T-helper 1 cell (primary cell): ENCODE measurements around the gene SCRT2.

Experiments used
- DNase-seq, 5 donors: peaks; one replicate each; pipeline ENCODE4 v3.0.0-alpha.2; 2012 to 2020

Gene SCRT2

GRCh38 chr20:625360-625932, 50.2 kb downstream of the SCRT2 start:
- DNase-seq = no peak

GRCh38 chr20:623704-624103, 51.9 kb downstream of the SCRT2 start:
- DNase-seq = no peak

GRCh38 chr20:623021-623420, 52.6 kb downstream of the SCRT2 start:
- DNase-seq = no peak

GRCh38 chr20:622161-622560, 53.4 kb downstream of the SCRT2 start:
- no peak for DNase-seq

- no peak for DNase-seq
These were observed 54.4 kb downstream of the SCRT2 start for GRCh38 chr20:621125-621756.

GRCh38 chr20:620246-620645, 55.4 kb downstream of the SCRT2 start:
- DNase-seq = no peak

- DNase-seq = no peak
These were observed 56.6 kb downstream of the SCRT2 start for GRCh38 chr20:618980-619379.

GRCh38 chr20:617934-618690, 57.5 kb downstream of the SCRT2 start:
- DNase-seq = no peak

GRCh38 chr20:615514-615913, 60.1 kb downstream of the SCRT2 start:
- DNase-seq = no peak

- DNase-seq = no peak
These were observed 63.8 kb downstream of the SCRT2 start for GRCh38 chr20:611843-612185.
